ENCODE data around the gene TPSAB1. TPM values are rescaled to one million over a fixed set of nuclear protein-coding genes. Genes with fewer than 3 reads are reported as not detected.
"Not testable (repeated sequence)": the region's sequence is repeated elsewhere in the genome, so short reads cannot be mapped to it uniquely, and the experiment has no call there.

TPSAB1 gene
- total and polyA plus RNA-seq, 2 donors (not counting 3 experiments of a cell fraction or from before 2014, with no cell fraction given) = not detected

GRCh38 chr16:1253701-1254364 is 13.3 kb downstream of the TPSAB1 start:
- H3K27ac ChIP-seq (ENCODE audit: insufficient read depth, low read depth, low read length); CTCF ChIA-PET; BruUV-seq (replicated peaks); H3K79me2 ChIP-seq (ENCODE audit: control insufficient read depth, insufficient read depth, low read length); H3K4me3 ChIP-seq (replicated peaks in 1 of 3; ENCODE audit: insufficient read depth in 1 of 3, low read depth in 1 of 3, low read length in 3 of 3); H3K9me3 ChIP-seq (replicated peaks; ENCODE audit: control insufficient read depth, insufficient read depth, low read length); H3K9me1 ChIP-seq (replicated peaks; ENCODE audit: control insufficient read depth, extremely low read depth, insufficient read depth, low read length); H4K20me1 ChIP-seq (replicated peaks; ENCODE audit: control insufficient read depth, extremely low read depth, insufficient read depth, low read length); POLR2A ChIA-PET; intact Hi-C loops (cut with micrococcal nuclease); H3K36me3 ChIP-seq (ENCODE audit: control insufficient read depth in 2 of 2, extremely low read depth in 1 of 2, insufficient read depth in 2 of 2, low read length in 2 of 2); H3K4me1 ChIP-seq (ENCODE audit: control insufficient read depth, extremely low read depth, insufficient read depth, low read length); DNase-seq (ENCODE audit: low read depth, low spot score); H3K9ac ChIP-seq (replicated peaks; ENCODE audit: extremely low read depth, insufficient read depth, low read length); FAIRE-seq; H3K4me2 ChIP-seq (ENCODE audit: insufficient read depth, low read length); H2AFZ ChIP-seq (ENCODE audit: low read depth, low read length); H3K27me3 ChIP-seq (ENCODE audit: control insufficient read depth in 2 of 2, insufficient read depth in 2 of 2, low read length in 2 of 2); dilution Hi-C loops (cut with MboI; ENCODE audit: extremely low pct_ligation_motif_present, low sequenced_read_pairs): not testable (repeated sequence)

- FAIRE-seq; H4K20me1 ChIP-seq (replicated peaks; ENCODE audit: control insufficient read depth, extremely low read depth, insufficient read depth, low read length); H3K4me3 ChIP-seq (replicated peaks in 1 of 3; ENCODE audit: insufficient read depth in 1 of 3, low read depth in 1 of 3, low read length in 3 of 3); CTCF ChIA-PET; BruUV-seq (replicated peaks); H3K27ac ChIP-seq (ENCODE audit: insufficient read depth, low read depth, low read length); intact Hi-C loops (cut with micrococcal nuclease); H3K9ac ChIP-seq (replicated peaks; ENCODE audit: extremely low read depth, insufficient read depth, low read length); H3K4me1 ChIP-seq (ENCODE audit: control insufficient read depth, extremely low read depth, insufficient read depth, low read length); dilution Hi-C loops (cut with MboI; ENCODE audit: extremely low pct_ligation_motif_present, low sequenced_read_pairs); H3K9me3 ChIP-seq (replicated peaks; ENCODE audit: control insufficient read depth, insufficient read depth, low read length); POLR2A ChIA-PET; H3K27me3 ChIP-seq (ENCODE audit: control insufficient read depth in 2 of 2, insufficient read depth in 2 of 2, low read length in 2 of 2); DNase-seq (ENCODE audit: low read depth, low spot score); H3K9me1 ChIP-seq (replicated peaks; ENCODE audit: control insufficient read depth, extremely low read depth, insufficient read depth, low read length); H3K36me3 ChIP-seq (ENCODE audit: control insufficient read depth in 2 of 2, extremely low read depth in 1 of 2, insufficient read depth in 2 of 2, low read length in 2 of 2); H3K4me2 ChIP-seq (ENCODE audit: insufficient read depth, low read length); H2AFZ ChIP-seq (ENCODE audit: low read depth, low read length); H3K79me2 ChIP-seq (ENCODE audit: control insufficient read depth, insufficient read depth, low read length): not testable (repeated sequence)
Observed at GRCh38 chr16:1254821-1255220, 14.3 kb downstream of the TPSAB1 start.

GRCh38 chr16:1255276-1256122 is 15.0 kb downstream of the TPSAB1 start, which contains the start of gene TPSD1:
TPSD1 (plus strand) TSS chr16:1256069; CDS start chr16:1256281, 212 bp downstream.
- DNase-seq (ENCODE audit: low read depth, low spot score); CTCF ChIA-PET; H3K9ac ChIP-seq (replicated peaks; ENCODE audit: extremely low read depth, insufficient read depth, low read length); H3K79me2 ChIP-seq (ENCODE audit: control insufficient read depth, insufficient read depth, low read length); POLR2A ChIA-PET; H3K36me3 ChIP-seq (ENCODE audit: control insufficient read depth in 2 of 2, extremely low read depth in 1 of 2, insufficient read depth in 2 of 2, low read length in 2 of 2); H3K4me1 ChIP-seq (ENCODE audit: control insufficient read depth, extremely low read depth, insufficient read depth, low read length); H3K4me2 ChIP-seq (ENCODE audit: insufficient read depth, low read length); H2AFZ ChIP-seq (ENCODE audit: low read depth, low read length); dilution Hi-C loops (cut with MboI; ENCODE audit: extremely low pct_ligation_motif_present, low sequenced_read_pairs); H3K9me1 ChIP-seq (replicated peaks; ENCODE audit: control insufficient read depth, extremely low read depth, insufficient read depth, low read length); BruUV-seq (replicated peaks); H4K20me1 ChIP-seq (replicated peaks; ENCODE audit: control insufficient read depth, extremely low read depth, insufficient read depth, low read length); H3K27ac ChIP-seq (ENCODE audit: insufficient read depth, low read depth, low read length); intact Hi-C loops (cut with micrococcal nuclease); FAIRE-seq; H3K4me3 ChIP-seq (replicated peaks in 1 of 3; ENCODE audit: insufficient read depth in 1 of 3, low read depth in 1 of 3, low read length in 3 of 3); H3K9me3 ChIP-seq (replicated peaks; ENCODE audit: control insufficient read depth, insufficient read depth, low read length): not testable (repeated sequence)
- peaks cover 11 to 12% of the 10 kb centered on the region in 2 experiments for H3K27me3 ChIP-seq (ENCODE audit: control insufficient read depth in 2 of 2, insufficient read depth in 2 of 2, low read length in 2 of 2)

- H3K9me3 ChIP-seq (replicated peaks; ENCODE audit: control insufficient read depth, insufficient read depth, low read length); H3K9me1 ChIP-seq (replicated peaks; ENCODE audit: control insufficient read depth, extremely low read depth, insufficient read depth, low read length); H3K79me2 ChIP-seq (ENCODE audit: control insufficient read depth, insufficient read depth, low read length); POLR2A ChIA-PET; H4K20me1 ChIP-seq (replicated peaks; ENCODE audit: control insufficient read depth, extremely low read depth, insufficient read depth, low read length); intact Hi-C loops (cut with micrococcal nuclease); CTCF ChIA-PET; FAIRE-seq; H2AFZ ChIP-seq (ENCODE audit: low read depth, low read length); H3K9ac ChIP-seq (replicated peaks; ENCODE audit: extremely low read depth, insufficient read depth, low read length); DNase-seq (ENCODE audit: low read depth, low spot score); H3K4me2 ChIP-seq (ENCODE audit: insufficient read depth, low read length); H3K4me3 ChIP-seq (replicated peaks in 1 of 3; ENCODE audit: insufficient read depth in 1 of 3, low read depth in 1 of 3, low read length in 3 of 3); BruUV-seq (replicated peaks); dilution Hi-C loops (cut with MboI; ENCODE audit: extremely low pct_ligation_motif_present, low sequenced_read_pairs); H3K36me3 ChIP-seq (ENCODE audit: control insufficient read depth in 2 of 2, extremely low read depth in 1 of 2, insufficient read depth in 2 of 2, low read length in 2 of 2); H3K4me1 ChIP-seq (ENCODE audit: control insufficient read depth, extremely low read depth, insufficient read depth, low read length); H3K27ac ChIP-seq (ENCODE audit: insufficient read depth, low read depth, low read length): not testable (repeated sequence)
- H3K27me3 ChIP-seq (ENCODE audit: control insufficient read depth in 2 of 2, insufficient read depth in 2 of 2, low read length in 2 of 2) = peaks cover 18% of the 10 kb centered on the region in 2 experiments
Observed at GRCh38 chr16:1256296-1256873, 15.9 kb downstream of the TPSAB1 start.
